HG02610 (cell line): Measurements from ENCODE around the gene FUT8.
"Not testable (repeated sequence)": the region's sequence is repeated elsewhere in the genome, so short reads cannot be mapped to it uniquely, and the experiment has no call there.

Experiments used
- ATAC-seq: cut with Tn5 transposase; IDR thresholded peaks from one replicate; pipeline ENCODE4 v1.9.1; 2021; ENCODE audit warnings: mild to moderate bottlenecking, moderate library complexity; ENCODE audit not compliant: unreplicated experiment

Gene FUT8

GRCh38 chr14:65604535-65604934 lies 192.0 kb downstream of the FUT8 start:
- no peak for ATAC-seq

GRCh38 chr14:65604936-65605335 lies 192.4 kb downstream of the FUT8 start:
- ATAC-seq, result no peak

- no peak for ATAC-seq
These were observed 193.9 kb downstream of the FUT8 start for GRCh38 chr14:65606460-65606859.

GRCh38 chr14:65613131-65613650 lies 200.7 kb downstream of the FUT8 start:
- ATAC-seq, result no peak

- ATAC-seq, result no peak
These were observed 206.5 kb downstream of the FUT8 start for GRCh38 chr14:65618996-65619395.

- ATAC-seq, result no peak
These were observed 207.7 kb downstream of the FUT8 start for GRCh38 chr14:65620195-65620594.

GRCh38 chr14:65622703-65623102 lies 210.2 kb downstream of the FUT8 start:
- no peak for ATAC-seq

GRCh38 chr14:65623759-65624158 lies 211.2 kb downstream of the FUT8 start:
- no peak for ATAC-seq

- no peak for ATAC-seq
These were observed 214.8 kb downstream of the FUT8 start for GRCh38 chr14:65627315-65627714.

GRCh38 chr14:65628664-65629063 lies 216.1 kb downstream of the FUT8 start:
- ATAC-seq, result no peak

GRCh38 chr14:65631040-65631439 lies 218.5 kb downstream of the FUT8 start:
- ATAC-seq, result no peak

- no peak for ATAC-seq
These were observed 220.0 kb downstream of the FUT8 start for GRCh38 chr14:65632487-65632886.

- ATAC-seq, result not testable (repeated sequence)
These were observed 221.1 kb downstream of the FUT8 start for GRCh38 chr14:65633666-65634065.

GRCh38 chr14:65637780-65638179 lies 225.2 kb downstream of the FUT8 start:
- ATAC-seq, result peak; percentile 77

GRCh38 chr14:65639216-65639615 lies 226.7 kb downstream of the FUT8 start:
- no peak for ATAC-seq

- no peak for ATAC-seq
These were observed 238.3 kb downstream of the FUT8 start for GRCh38 chr14:65650826-65651225.

- no peak for ATAC-seq
These were observed 244.0 kb downstream of the FUT8 start for GRCh38 chr14:65656554-65656953.

- ATAC-seq, result no peak
These were observed 245.7 kb downstream of the FUT8 start for GRCh38 chr14:65658202-65658601.

- ATAC-seq, result no peak
These were observed 249.3 kb downstream of the FUT8 start for GRCh38 chr14:65661865-65662264.

- ATAC-seq, result no peak
These were observed 251.9 kb downstream of the FUT8 start for GRCh38 chr14:65664436-65664835.

GRCh38 chr14:65676361-65677014 lies 264.0 kb downstream of the FUT8 start:
- ATAC-seq, result no peak

- no peak for ATAC-seq
These were observed 273.0 kb downstream of the FUT8 start for GRCh38 chr14:65685572-65685971.

GRCh38 chr14:65686761-65687160 lies 274.2 kb downstream of the FUT8 start:
- ATAC-seq, result no peak
